SK-N-SH treated with all-trans-retinoic acid at 6 μM for 48 hours (cell line): ENCODE data around the gene SDK2.

Experiments used
- BACH2 ChIP-seq: fragments of 250-450 bp; sonication (Bioruptor Pico); IDR thresholded peaks from 2 replicates; pipeline ENCODE4 v1.9.0; 2021; ENCODE audit warnings: mild to moderate bottlenecking, borderline replicate concordance
- CSDC2 ChIP-seq: fragments of 250-450 bp; sonication (Bioruptor Pico); IDR thresholded peaks from 2 replicates; pipeline ENCODE4 v1.5.0; 2020; ENCODE audit warnings: mild to moderate bottlenecking, moderate library complexity
- ESRRG ChIP-seq: fragments of 250-450 bp; sonication (Bioruptor Pico); IDR thresholded peaks from 2 replicates; pipeline ENCODE4 v1.6.1; 2021; ENCODE audit warnings: mild to moderate bottlenecking
- PPARA ChIP-seq: fragments of 250-450 bp; sonication (Bioruptor Pico); IDR thresholded peaks from 2 replicates; pipeline ENCODE4 v1.5.0; 2020; ENCODE audit warnings: mild to moderate bottlenecking, borderline replicate concordance
- SNAI2 ChIP-seq: fragments of 250-450 bp; sonication (Bioruptor Pico); IDR thresholded peaks from 2 replicates; pipeline ENCODE4 v1.5.0; 2020; ENCODE audit warnings: mild to moderate bottlenecking, moderate library complexity
- TCF4 ChIP-seq: fragments of 250-450 bp; sonication (Bioruptor Pico); IDR thresholded peaks from 2 replicates; pipeline ENCODE4 v1.8.0; 2021; ENCODE audit warnings: mild to moderate bottlenecking, moderate library complexity, borderline replicate concordance
- ZNF565 ChIP-seq: fragments of 450-650 bp; formaldehyde crosslinking; conservative IDR thresholded peaks from 2 replicates; pipeline ENCODE4 v1.5.0; 2020; ENCODE audit warnings: low read depth, mild to moderate bottlenecking, moderate library complexity
- TF ChIP-seq, protein P1 (sequence below): fragments of 250-450 bp; sonication (Bioruptor Pico); IDR thresholded peaks from 2 replicates; pipeline ENCODE4 v1.8.0; 2020; ENCODE audit warnings: mild to moderate bottlenecking, moderate library complexity, borderline replicate concordance
- TF ChIP-seq, protein P2 (sequence below): fragments of 250-450 bp; sonication (Bioruptor Pico); IDR thresholded peaks from 2 replicates; pipeline ENCODE4 v1.5.1; 2021; ENCODE audit warnings: mild to moderate bottlenecking, moderate library complexity
- TF ChIP-seq, protein P3 (sequence below): fragments of 250-450 bp; sonication (Bioruptor Pico); IDR thresholded peaks from 2 replicates; pipeline ENCODE4 v1.5.1; 2020; ENCODE audit warnings: low read depth, mild to moderate bottlenecking, moderate library complexity

DNA sequence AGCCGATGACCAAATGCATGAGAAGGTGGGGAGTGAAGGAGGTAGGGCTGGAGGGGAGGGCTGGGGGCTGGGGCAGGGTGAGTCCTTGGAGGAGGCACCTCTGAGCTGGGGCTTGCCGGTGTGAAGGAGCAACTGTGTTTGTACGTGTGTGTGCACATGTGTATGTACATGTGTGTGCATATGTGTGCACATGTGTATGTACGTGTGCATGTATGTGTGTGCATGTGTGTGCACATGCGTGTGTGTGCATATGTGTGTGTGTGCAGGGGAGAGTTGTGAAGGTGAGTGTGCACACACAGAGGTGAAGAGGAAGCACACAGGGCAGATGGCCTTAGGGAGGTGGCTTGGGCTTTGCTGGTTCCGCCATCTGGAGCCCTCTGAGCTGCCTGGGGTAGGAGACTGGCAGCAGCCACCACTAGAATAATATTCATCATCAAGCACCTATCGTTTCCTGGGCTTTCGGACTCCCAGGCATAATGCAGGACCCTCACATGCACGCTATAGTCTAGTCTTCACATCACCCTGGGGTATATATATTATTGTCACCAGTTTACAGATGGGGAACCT, 211.5 kb downstream of the SDK2 start:
- TF ChIP-seq, protein P1, sequence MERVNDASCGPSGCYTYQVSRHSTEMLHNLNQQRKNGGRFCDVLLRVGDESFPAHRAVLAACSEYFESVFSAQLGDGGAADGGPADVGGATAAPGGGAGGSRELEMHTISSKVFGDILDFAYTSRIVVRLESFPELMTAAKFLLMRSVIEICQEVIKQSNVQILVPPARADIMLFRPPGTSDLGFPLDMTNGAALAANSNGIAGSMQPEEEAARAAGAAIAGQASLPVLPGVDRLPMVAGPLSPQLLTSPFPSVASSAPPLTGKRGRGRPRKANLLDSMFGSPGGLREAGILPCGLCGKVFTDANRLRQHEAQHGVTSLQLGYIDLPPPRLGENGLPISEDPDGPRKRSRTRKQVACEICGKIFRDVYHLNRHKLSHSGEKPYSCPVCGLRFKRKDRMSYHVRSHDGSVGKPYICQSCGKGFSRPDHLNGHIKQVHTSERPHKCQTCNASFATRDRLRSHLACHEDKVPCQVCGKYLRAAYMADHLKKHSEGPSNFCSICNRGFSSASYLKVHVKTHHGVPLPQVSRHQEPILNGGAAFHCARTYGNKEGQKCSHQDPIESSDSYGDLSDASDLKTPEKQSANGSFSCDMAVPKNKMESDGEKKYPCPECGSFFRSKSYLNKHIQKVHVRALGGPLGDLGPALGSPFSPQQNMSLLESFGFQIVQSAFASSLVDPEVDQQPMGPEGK: no peak
- TF ChIP-seq ZNF565 (CRISPR knock-in tag) (no peak), CSDC2 (CRISPR knock-in tag) (no peak), TCF4 (CRISPR knock-in tag) (no peak), ESRRG (CRISPR knock-in tag) (no peak), SNAI2 (CRISPR knock-in tag) (no peak), PPARA (CRISPR knock-in tag) (no peak), BACH2 (no peak)
- TF ChIP-seq, protein P2, sequence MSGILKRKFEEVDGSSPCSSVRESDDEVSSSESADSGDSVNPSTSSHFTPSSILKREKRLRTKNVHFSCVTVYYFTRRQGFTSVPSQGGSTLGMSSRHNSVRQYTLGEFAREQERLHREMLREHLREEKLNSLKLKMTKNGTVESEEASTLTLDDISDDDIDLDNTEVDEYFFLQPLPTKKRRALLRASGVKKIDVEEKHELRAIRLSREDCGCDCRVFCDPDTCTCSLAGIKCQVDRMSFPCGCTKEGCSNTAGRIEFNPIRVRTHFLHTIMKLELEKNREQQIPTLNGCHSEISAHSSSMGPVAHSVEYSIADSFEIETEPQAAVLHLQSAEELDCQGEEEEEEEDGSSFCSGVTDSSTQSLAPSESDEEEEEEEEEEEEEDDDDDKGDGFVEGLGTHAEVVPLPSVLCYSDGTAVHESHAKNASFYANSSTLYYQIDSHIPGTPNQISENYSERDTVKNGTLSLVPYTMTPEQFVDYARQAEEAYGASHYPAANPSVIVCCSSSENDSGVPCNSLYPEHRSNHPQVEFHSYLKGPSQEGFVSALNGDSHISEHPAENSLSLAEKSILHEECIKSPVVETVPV: no peak
- TF ChIP-seq, protein P3, sequence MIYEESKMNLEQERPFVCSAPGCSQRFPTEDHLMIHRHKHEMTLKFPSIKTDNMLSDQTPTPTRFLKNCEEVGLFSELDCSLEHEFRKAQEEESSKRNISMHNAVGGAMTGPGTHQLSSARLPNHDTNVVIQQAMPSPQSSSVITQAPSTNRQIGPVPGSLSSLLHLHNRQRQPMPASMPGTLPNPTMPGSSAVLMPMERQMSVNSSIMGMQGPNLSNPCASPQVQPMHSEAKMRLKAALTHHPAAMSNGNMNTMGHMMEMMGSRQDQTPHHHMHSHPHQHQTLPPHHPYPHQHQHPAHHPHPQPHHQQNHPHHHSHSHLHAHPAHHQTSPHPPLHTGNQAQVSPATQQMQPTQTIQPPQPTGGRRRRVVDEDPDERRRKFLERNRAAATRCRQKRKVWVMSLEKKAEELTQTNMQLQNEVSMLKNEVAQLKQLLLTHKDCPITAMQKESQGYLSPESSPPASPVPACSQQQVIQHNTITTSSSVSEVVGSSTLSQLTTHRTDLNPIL (CRISPR knock-in tag): no peak
